ENCODE data around the gene ARHGAP28. TPM values are rescaled to one million over a fixed set of nuclear protein-coding genes. Genes with fewer than 3 reads are reported as not detected.

ARHGAP28 gene
- total and polyA plus RNA-seq, 12 donors = 2.7 to 34.3 (median 7.3) TPM

DNA sequence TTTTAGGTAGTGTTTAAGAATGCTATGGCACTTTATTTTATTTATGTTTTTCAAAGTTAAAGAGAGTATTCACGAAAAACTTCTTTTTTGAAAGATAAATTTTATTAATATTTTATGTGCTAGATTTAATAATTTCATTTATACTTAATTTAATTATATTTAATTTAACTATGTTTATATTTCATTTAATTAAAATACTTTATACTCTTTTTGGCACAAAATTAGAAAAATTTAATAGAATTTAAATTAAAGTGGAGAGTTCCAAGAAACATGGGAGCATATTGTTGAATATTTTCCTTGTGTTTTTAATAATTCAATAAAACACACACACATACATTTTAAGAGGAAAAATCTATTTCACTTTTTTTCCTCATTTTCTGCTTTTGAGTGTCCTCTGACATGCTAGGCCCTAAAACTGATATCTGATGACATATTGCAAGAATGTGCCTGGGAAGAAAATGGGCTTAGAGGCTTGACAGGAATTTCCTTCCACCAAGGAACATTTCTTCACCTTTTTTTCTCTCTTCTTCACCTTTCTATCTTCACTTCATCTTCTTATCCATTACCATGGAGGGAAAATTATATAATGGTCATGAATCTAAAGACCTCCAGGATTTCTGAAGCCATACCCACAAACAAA, 15.4 kb downstream of the ARHGAP28 start:
- intact Hi-C loops (cut with DNase I) = loop anchor here in 1 of 2 donors (10.0 kb wide), 1 partner anchor 130 kb away; no protein-coding TSS in a partner anchor

GRCh38 chr18:6745504-6746031, 16.1 kb downstream of the ARHGAP28 start:
- Histone ChIP-seq H3K4me1 (replicated peaks in 1 of 2) (peaks cover 12% of the 10 kb centered on the region in 2 donors), H3K27me3 (no peaks in the 10 kb centered on the region), H3K36me3 (replicated peaks in 1 of 2) (no peaks in the 10 kb centered on the region), H3K9me3 (replicated peaks in 1 of 3) (no peaks in the 10 kb centered on the region), H3K27ac (no peak overlapping the region), H3K4me3 (no peak overlapping the region)
- WGBS, 4 donors = 86 to 94% (median 89%) methylated on average over 5 of the region's 5 CpGs
- intact Hi-C loops (cut with DNase I) = loop anchor here in 1 of 2 donors (10.0 kb wide), 1 partner anchor 129 kb away; no protein-coding TSS in a partner anchor
- TF ChIP-seq, protein P1, sequence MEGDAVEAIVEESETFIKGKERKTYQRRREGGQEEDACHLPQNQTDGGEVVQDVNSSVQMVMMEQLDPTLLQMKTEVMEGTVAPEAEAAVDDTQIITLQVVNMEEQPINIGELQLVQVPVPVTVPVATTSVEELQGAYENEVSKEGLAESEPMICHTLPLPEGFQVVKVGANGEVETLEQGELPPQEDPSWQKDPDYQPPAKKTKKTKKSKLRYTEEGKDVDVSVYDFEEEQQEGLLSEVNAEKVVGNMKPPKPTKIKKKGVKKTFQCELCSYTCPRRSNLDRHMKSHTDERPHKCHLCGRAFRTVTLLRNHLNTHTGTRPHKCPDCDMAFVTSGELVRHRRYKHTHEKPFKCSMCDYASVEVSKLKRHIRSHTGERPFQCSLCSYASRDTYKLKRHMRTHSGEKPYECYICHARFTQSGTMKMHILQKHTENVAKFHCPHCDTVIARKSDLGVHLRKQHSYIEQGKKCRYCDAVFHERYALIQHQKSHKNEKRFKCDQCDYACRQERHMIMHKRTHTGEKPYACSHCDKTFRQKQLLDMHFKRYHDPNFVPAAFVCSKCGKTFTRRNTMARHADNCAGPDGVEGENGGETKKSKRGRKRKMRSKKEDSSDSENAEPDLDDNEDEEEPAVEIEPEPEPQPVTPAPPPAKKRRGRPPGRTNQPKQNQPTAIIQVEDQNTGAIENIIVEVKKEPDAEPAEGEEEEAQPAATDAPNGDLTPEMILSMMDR (IDR thresholded peaks at IDR 0.05) = no peak
- no peak for TF ChIP-seq POLR2A (IDR thresholded peaks at IDR 0.05)
- no peak for DNase-seq

More for the DNA sequence above, 15.4 kb downstream of the ARHGAP28 start:
- peaks cover 13% of the 10 kb centered on the region in 2 donors for H3K4me1 ChIP-seq (replicated peaks in 1 of 2)
- H3K36me3 ChIP-seq (replicated peaks in 1 of 2) = no peaks in the 10 kb centered on the region
- H3K27me3 ChIP-seq = no peaks in the 10 kb centered on the region
- DNase-seq = no peak
- H3K4me3 ChIP-seq = no peak overlapping the region
- TF ChIP-seq, protein P1 (IDR thresholded peaks at IDR 0.05) = no peak
- no peak for TF ChIP-seq POLR2A (IDR thresholded peaks at IDR 0.05)
- no peaks in the 10 kb centered on the region for H3K9me3 ChIP-seq (replicated peaks in 1 of 3)
- no peak overlapping the region for H3K27ac ChIP-seq
- WGBS, 4 donors = 88 to 100% (median 91%) methylated on average over 1 of the region's 1 CpG

- no peak for TF ChIP-seq POLR2A (IDR thresholded peaks at IDR 0.05)
- TF ChIP-seq, protein P1 (IDR thresholded peaks at IDR 0.05) = no peak
- H3K36me3 ChIP-seq (replicated peaks in 1 of 2) = no peaks in the 10 kb centered on the region
- H3K9me3 ChIP-seq (replicated peaks in 1 of 3) = no peaks in the 10 kb centered on the region
- H3K27me3 ChIP-seq = no peaks in the 10 kb centered on the region
- 69 to 71% (median 70%) methylated on average over 2 of the region's 2 CpGs for WGBS, 4 donors
- no peak overlapping the region for H3K27ac ChIP-seq
- intact Hi-C loops (cut with DNase I) = loop anchor here in 1 of 2 donors (10.0 kb wide), 1 partner anchor 128 kb away; no protein-coding TSS in a partner anchor
- DNase-seq = no peak
- H3K4me1 ChIP-seq (replicated peaks in 1 of 2) = peaks cover 3 to 8% of the 10 kb centered on the region in 2 donors
- H3K4me3 ChIP-seq = no peak overlapping the region
These were observed 17.0 kb downstream of the ARHGAP28 start for GRCh38 chr18:6746386-6746960.

- TF ChIP-seq POLR2A (IDR thresholded peaks at IDR 0.05) = no peak
- TF ChIP-seq, protein P1 (IDR thresholded peaks at IDR 0.05) = no peak
- intact Hi-C loops (cut with DNase I) = loop anchor here in 1 of 2 donors (10.0 kb wide), 1 partner anchor 127 kb away; no protein-coding TSS in a partner anchor
- H3K4me1 ChIP-seq (replicated peaks in 1 of 2) = peaks cover 0 to 14% of the 10 kb centered on the region in 2 donors
- no peak overlapping the region for H3K27ac ChIP-seq
- DNase-seq = no peak
- 56 to 81% (median 64%) methylated on average over 2 of the region's 2 CpGs for WGBS, 4 donors
- H3K9me3 ChIP-seq (replicated peaks in 1 of 3) = no peaks in the 10 kb centered on the region
- H3K27me3 ChIP-seq = no peaks in the 10 kb centered on the region
- no peak overlapping the region for H3K4me3 ChIP-seq
- H3K36me3 ChIP-seq (replicated peaks in 1 of 2) = no peaks in the 10 kb centered on the region
These were observed 18.1 kb downstream of the ARHGAP28 start for GRCh38 chr18:6747646-6748045.

Measured in adrenal gland (tissue), 12 donors.